Heart left ventricle (tissue), 13 donors: Measurements from ENCODE around the gene HMGCS2.

Experiments used
- CTCF ChIP-seq, 12 donors: fragments of 200-600 bp; sonication (generic) in 4 of 12; IDR thresholded peaks; one replicate each; pipeline versions ENCODE4 v1.5.0 to v1.8.0; 2018 to 2022; ENCODE audit warnings: antibody characterized with exemption in 12 of 12, mild to moderate bottlenecking in 5 of 12
- POLR2A ChIP-seq, 2 donors: fragments of 450-650 bp; IDR thresholded peaks; one replicate each; pipeline ENCODE4 v1.6.1; 2017; ENCODE audit warnings: antibody characterized with exemption in 2 of 2, mild to moderate bottlenecking in 2 of 2, moderate library complexity in 2 of 2
- donor health status: ischemic (EF 13 %, LVEDD 7.1; RV severe dilation, severe dysfunction).
- donor health status: DM: no; HTN: yes; CAD: no.
- donor health status: DM: no; HTN: no; CAD: no.
- donor health status: ischemic (EF 25% LVEDD 6.9; RV normal size, moderate dysfunction).
- donor health status: ischemic (EF 25% LVEDD 5.7; RV mildly dilated, moderate dysfunction).
- donor health status: ischemic (EF 35%, LVEDD 5.7; RV mildly dilated, moderate dysfunction).
- donor health status: nonischemic (EF 11% LVEDD 7.7; RV severe dilation, severe dysfunction).
- donor health status: DM: yes; HTN: yes; CAD: no.
- donor health status: PGD.
- donor health status: ischemic (EF 29% LVEDD 5.4; RV normal size, mild dysfunction).
- donor health status: nonischemic (EF 23%, LVEDD 6.1; RV moderate dilation, normal function).

DNA sequence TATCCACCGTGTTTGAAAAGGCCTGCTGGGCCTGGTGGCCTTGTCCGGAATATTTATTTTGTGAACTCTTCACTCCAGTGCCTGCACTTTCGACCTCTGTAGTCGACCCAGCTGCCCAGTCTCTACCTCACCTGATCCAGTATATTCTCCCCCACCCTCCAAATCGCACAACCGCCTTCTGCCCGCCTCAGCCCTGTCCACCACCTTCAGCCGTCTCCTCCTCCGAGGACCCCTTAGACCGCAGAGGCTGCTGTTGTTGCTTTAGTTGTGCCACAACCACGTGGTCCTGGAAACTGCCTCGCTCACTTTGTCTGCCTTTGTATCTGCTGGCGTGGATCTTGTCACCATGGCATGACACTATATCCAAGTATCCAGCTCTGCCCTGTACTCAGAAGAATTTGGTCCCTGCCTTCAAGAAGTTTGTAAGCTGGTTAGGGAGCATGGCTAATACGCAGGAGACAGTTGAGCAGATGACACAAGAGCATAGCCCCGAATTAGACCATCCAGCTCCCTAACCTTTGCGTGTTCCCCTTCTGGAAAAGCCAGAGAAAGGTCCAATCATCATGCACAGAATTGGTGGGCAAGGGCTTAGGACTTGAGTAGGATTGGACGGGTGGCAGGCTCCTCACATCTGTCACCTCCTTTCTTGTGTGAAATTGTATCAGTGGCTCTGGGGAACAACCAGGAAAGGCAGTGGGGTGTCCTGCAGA is 55.5 kb downstream of the HMGCS2 start:
- TF ChIP-seq CTCF (IDR thresholded peaks at IDR 0.05) (no peak), POLR2A (IDR thresholded peaks at IDR 0.05) (no peak)
